IMR-90 (cell line): ENCODE results near the gene SLC28A3. TPM values are rescaled to one million over a fixed set of nuclear protein-coding genes. Genes with fewer than 3 reads are reported as not detected.

Experiments
- ATAC-seq: fragments of 200-7000 bp; cut with Tn5 transposase; 2 replicates; pipeline ENCODE4 v1.9.1; 2020; ENCODE audit warnings: low read depth, mild to moderate bottlenecking, moderate library complexity
- BruUV-seq: library from RNA; stranded (reverse); fragments of 400-500 nt; replicated peaks from 2 replicates; lab custom pipeline; 2021; lab: Mats Ljungman, UMichigan
- CTCF ChIA-PET: fragments of 300-600 bp; formaldehyde crosslinking; extraction: SDS; loops from one replicate; lab custom pipeline; 2021; ENCODE audit warnings: antibody characterized with exemption; lab: Yijun Ruan, JAX
- POLR2A ChIA-PET: fragments of 300-600 bp; sonication (Branson Sonifier 250); formaldehyde crosslinking; loops from one replicate; lab custom pipeline; 2022; ENCODE audit warnings: antibody characterized with exemption; ENCODE audit not compliant: unreplicated experiment; lab: Charles Lee
- DNase-seq: peaks from one replicate; pipeline ENCODE4 v3.0.0; 2013
- H2AFZ ChIP-seq: replicated peaks from 2 replicates; pipeline ENCODE3; 2013; ENCODE audit warnings: low read length, mild to moderate bottlenecking; ENCODE audit not compliant: poor library complexity
- H2AK5ac ChIP-seq: 2 replicates; pipeline ENCODE4 v1.6.1; 2013; ENCODE audit warnings: low read depth, low read length, inconsistent platforms
- H2AK9ac ChIP-seq: replicated peaks from 2 replicates; pipeline ENCODE3; 2013; ENCODE audit warnings: mild to moderate bottlenecking, low read depth, low read length, moderate library complexity; ENCODE audit not compliant: poor library complexity
- H2BK120ac ChIP-seq: 2 replicates; pipeline ENCODE4 v1.6.1; 2013; ENCODE audit warnings: low read depth, low read length, inconsistent platforms
- H2BK15ac ChIP-seq: 3 replicates; pipeline ENCODE4 v1.6.1; 2013; ENCODE audit warnings: low read depth, low read length, inconsistent platforms
- H2BK20ac ChIP-seq: 2 replicates; pipeline ENCODE4 v1.6.1; 2013; ENCODE audit warnings: low read depth, mild to moderate bottlenecking, inconsistent platforms, low read length, moderate library complexity
- H2BK5ac ChIP-seq: 2 replicates; pipeline ENCODE4 v1.6.1; 2013; ENCODE audit warnings: mild to moderate bottlenecking, low read depth, low read length, inconsistent platforms; ENCODE audit not compliant: poor library complexity, severe bottlenecking
- H3K14ac ChIP-seq: replicated peaks from 2 replicates; pipeline ENCODE4 v1.6.1; 2013; ENCODE audit warnings: low read depth, low read length, inconsistent platforms
- H3K18ac ChIP-seq: 2 replicates; pipeline ENCODE4 v1.6.1; 2013; ENCODE audit warnings: low read depth, low read length, control low read depth
- H3K23ac ChIP-seq: 2 replicates; pipeline ENCODE4 v1.6.1; 2013; ENCODE audit warnings: low read depth, low read length, inconsistent platforms
- H3K27ac ChIP-seq: 2 replicates; pipeline ENCODE4 v1.5.1; 2013; ENCODE audit warnings: mild to moderate bottlenecking, control low read depth, low read length; ENCODE audit not compliant: insufficient read depth
- H3K27me3 ChIP-seq: 2 replicates; pipeline ENCODE4 v1.6.1; 2013; ENCODE audit warnings: low read length; ENCODE audit not compliant: control insufficient read depth, insufficient read depth
- H3K36me3 ChIP-seq: 2 replicates; pipeline ENCODE4 v1.6.1; 2013; ENCODE audit warnings: low read length, mixed read lengths; ENCODE audit not compliant: control insufficient read depth, insufficient read depth
- H3K4ac ChIP-seq: 2 replicates; pipeline ENCODE4 v1.6.1; 2013; ENCODE audit warnings: low read depth, low read length, inconsistent platforms
- H3K4me1 ChIP-seq: 2 replicates; pipeline ENCODE4 v1.6.1; 2013; ENCODE audit warnings: low read length, mixed read lengths; ENCODE audit not compliant: control insufficient read depth, insufficient read depth
- H3K4me2 ChIP-seq: 2 replicates; pipeline ENCODE4 v1.6.1; 2013; ENCODE audit warnings: low read depth, mild to moderate bottlenecking, control low read depth, low read length, moderate library complexity
- H3K4me3 ChIP-seq: 2 replicates; pipeline ENCODE4 v1.5.1; 2013; ENCODE audit warnings: low read depth, mild to moderate bottlenecking, control low read depth, low read length, moderate library complexity; ENCODE audit not compliant: insufficient read depth
- H3K56ac ChIP-seq: 2 replicates; pipeline ENCODE4 v1.6.1; 2013; ENCODE audit warnings: low read length, inconsistent platforms; ENCODE audit not compliant: insufficient read depth; ENCODE audit errors: extremely low read depth
- H3K79me1 ChIP-seq, 2 experiments: 2 replicates each; pipeline ENCODE4 v1.6.1; 2013; ENCODE audit warnings: low read length in 2 of 2, inconsistent platforms in 1 of 2, low read depth in 1 of 2
- H3K9ac ChIP-seq: 2 replicates; pipeline ENCODE4 v1.6.1; 2013; ENCODE audit warnings: low read depth, low read length, control low read depth
- H3K9me1 ChIP-seq: 2 replicates; pipeline ENCODE4 v1.6.1; 2013; ENCODE audit warnings: low read length, inconsistent platforms; ENCODE audit not compliant: insufficient read depth
- H3K9me3 ChIP-seq: 2 replicates; pipeline ENCODE4 v1.6.1; 2013; ENCODE audit warnings: low read length; ENCODE audit not compliant: control insufficient read depth, insufficient read depth
- H4K20me1 ChIP-seq: 2 replicates; pipeline ENCODE4 v1.6.1; 2013; ENCODE audit warnings: low read length, inconsistent platforms; ENCODE audit not compliant: insufficient read depth
- H4K5ac ChIP-seq: 2 replicates; pipeline ENCODE4 v1.6.1; 2013; ENCODE audit warnings: mild to moderate bottlenecking, low read depth, low read length, control low read depth
- H4K8ac ChIP-seq, 2 experiments: 2 replicates each; pipeline ENCODE4 v1.6.1; 2013; ENCODE audit warnings: low read depth in 2 of 2, low read length in 2 of 2, control low read depth in 1 of 2, inconsistent platforms in 1 of 2
- H4K91ac ChIP-seq: 2 replicates; pipeline ENCODE4 v1.6.1; 2013; ENCODE audit warnings: low read depth, low read length, inconsistent platforms; ENCODE audit not compliant: insufficient read depth
- BHLHE40 ChIP-seq: fragments of 150-350 bp; IDR thresholded peaks from 2 replicates; pipeline ENCODE4 v1.6.1; 2016; ENCODE audit warnings: mild to moderate bottlenecking, low read depth, low read length
- MAZ ChIP-seq: IDR thresholded peaks from 2 replicates; pipeline ENCODE4 v1.6.1; 2012; ENCODE audit warnings: low read depth, mild to moderate bottlenecking, low read length, improper control_type of control experiment, moderate library complexity, borderline replicate concordance
- WGBS, 2 experiments: methylation state at CpG; one replicate each; pipeline versions ENCODE4 v1.1.5 to v1.1.7; 2013; ENCODE audit warnings: missing lambda C conversion rate in 2 of 2; ENCODE audit not compliant: insufficient read length in 1 of 2; ENCODE audit errors: extremely low coverage in 2 of 2; 5-methylcytosine and 5-hydroxymethylcytosine counted together
- dilution Hi-C: fragments of 300-500 bp; cut with HindIII; formaldehyde crosslinking; loops from one replicate; pipeline ENCODE4 v1.14.3; 2018; ENCODE audit warnings: low sequenced_read_pairs; ENCODE audit not compliant: unreplicated experiment
- in situ Hi-C: fragments of 300-500 bp; cut with MboI; formaldehyde crosslinking; loops from 3 replicates; pipeline ENCODE4 v1.14.3; 2019; ENCODE audit warnings: low sequenced_read_pairs, inconsistent platforms, mixed read lengths
- intact Hi-C: fragments of 100-400 bp; cut with micrococcal nuclease; formaldehyde crosslinking; loops from 2 replicates; pipeline ENCODE4 v1.10.0; 2022
- polyA plus RNA-seq, 3 experiments: library from polyadenylated mRNA; depleted of rRNA; stranded (reverse); fragments of >200 nt; gene quantifications; 2 replicates each; pipeline ENCODE4 v1.2.3, GENCODE V29; 2012; ENCODE audit warnings: low replicate concordance in 1 of 3
- total RNA-seq: library from RNA; depleted of rRNA; stranded (reverse); fragments of >200 nt; gene quantifications from 2 replicates; pipeline ENCODE4 v1.2.3, GENCODE V29; 2012
- TF ChIP-seq, protein P1 (sequence below): fragments of 150-350 bp; IDR thresholded peaks from 2 replicates; pipeline ENCODE4 v1.6.1; 2017; ENCODE audit warnings: mild to moderate bottlenecking, antibody characterized with exemption, low read length, low read depth

Gene SLC28A3
- total and polyA plus RNA-seq, 2 of the 4 experiments (the other 2 are of a cell fraction) = 1.1 to 2.2 TPM

DNA sequence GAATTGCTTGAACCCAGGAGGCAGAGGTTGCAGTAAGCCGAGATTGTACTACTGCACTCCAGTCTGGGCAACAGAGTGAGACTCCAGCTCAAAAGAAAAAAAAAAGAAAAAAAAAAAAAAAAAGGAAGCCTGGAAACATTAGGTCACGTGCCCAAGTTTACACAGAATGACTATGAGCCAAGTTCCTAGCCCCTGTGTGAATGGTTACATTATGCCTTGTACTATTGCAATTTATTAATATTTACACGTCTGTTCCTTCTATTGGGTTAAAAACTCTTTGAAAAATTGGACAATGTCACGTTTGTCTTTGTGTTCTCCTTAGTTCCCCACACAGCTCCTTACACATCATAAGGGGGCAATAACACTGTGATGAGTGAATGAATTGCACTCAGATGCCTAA is 33.5 kb upstream of the SLC28A3 start:
- Histone ChIP-seq H3K23ac (no peak overlapping the region), H2AFZ (no peak overlapping the region), H2BK120ac (no peak overlapping the region), H3K4me2 (no peak overlapping the region), H3K27me3 (no peaks in the 10 kb centered on the region; the same call in 1 of the 2 replicates), H3K27ac (no peak overlapping the region), H2AK9ac (no peak overlapping the region), H3K18ac (no peak overlapping the region), H2BK5ac (no peak overlapping the region), H3K9me1 (no peaks in the 10 kb centered on the region), H2BK15ac (no peak overlapping the region), H3K56ac (no peak overlapping the region), H3K4ac (no peak overlapping the region), H3K9me3 (no peaks in the 10 kb centered on the region), H4K20me1 (no peaks in the 10 kb centered on the region), H4K91ac (no peak overlapping the region), H3K14ac (no peak overlapping the region), H3K79me1 (no peaks in the 10 kb centered on the region), H3K36me3 (no peaks in the 10 kb centered on the region), H3K4me3 (no peak overlapping the region), H3K4me1 (0 out of 2 replicates have a peak, but pooled peaks cover 3% of the 10 kb centered on the region), H2BK20ac (no peak overlapping the region), H4K8ac (no peak overlapping the region), H3K9ac (no peak overlapping the region), H4K5ac (no peak overlapping the region), H2AK5ac (no peak overlapping the region)
- CTCF ChIA-PET = no interaction called here
- no CpG with 5 or more reads among the region's 4 CpGs for WGBS, 2 experiments
- TF ChIP-seq, protein P1, sequence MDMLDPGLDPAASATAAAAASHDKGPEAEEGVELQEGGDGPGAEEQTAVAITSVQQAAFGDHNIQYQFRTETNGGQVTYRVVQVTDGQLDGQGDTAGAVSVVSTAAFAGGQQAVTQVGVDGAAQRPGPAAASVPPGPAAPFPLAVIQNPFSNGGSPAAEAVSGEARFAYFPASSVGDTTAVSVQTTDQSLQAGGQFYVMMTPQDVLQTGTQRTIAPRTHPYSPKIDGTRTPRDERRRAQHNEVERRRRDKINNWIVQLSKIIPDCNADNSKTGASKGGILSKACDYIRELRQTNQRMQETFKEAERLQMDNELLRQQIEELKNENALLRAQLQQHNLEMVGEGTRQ = peak; percentile 55
- TF ChIP-seq BHLHE40 = peak; percentile 30; the same call in 1 of the 2 replicates
- no peak for TF ChIP-seq MAZ
- in situ Hi-C loops (no loop called here), intact Hi-C loops (no loop called here), dilution Hi-C loops (no loop called here)
- DNase-seq (no peak), ATAC-seq (no peak)
- BruUV-seq = no TSS peak
- POLR2A ChIA-PET = no interaction called here
